HEK293 (cell line): ENCODE measurements around the gene ADAMTS17.

Experiments used
- CTCF ChIP-seq: fragments of 450-650 bp; formaldehyde crosslinking; IDR thresholded peaks from 2 replicates; pipeline ENCODE4 v1.5.1; 2016; ENCODE audit warnings: missing biosample characterization, missing genetic modification characterization
- TCF7L2 ChIP-seq: IDR thresholded peaks from 2 replicates; pipeline ENCODE4 v1.6.1; 2011; ENCODE audit warnings: low read depth, mild to moderate bottlenecking, inconsistent platforms, low read length, moderate library complexity, borderline replicate concordance
- ZBTB21 ChIP-seq: fragments of 450-650 bp; formaldehyde crosslinking; IDR thresholded peaks from 2 replicates; pipeline ENCODE4 v1.5.1; 2017; ENCODE audit warnings: missing biosample characterization, missing genetic modification characterization
- ZNF133 ChIP-seq: fragments of 450-650 bp; formaldehyde crosslinking; IDR thresholded peaks from 2 replicates; pipeline ENCODE4 v1.5.1; 2016; ENCODE audit warnings: missing biosample characterization, missing genetic modification characterization
- ZNF140 ChIP-seq: fragments of 450-650 bp; formaldehyde crosslinking; IDR thresholded peaks from 2 replicates; pipeline ENCODE4 v1.5.1; 2016; ENCODE audit warnings: missing biosample characterization, missing genetic modification characterization
- ZNF16 ChIP-seq: fragments of 450-650 bp; formaldehyde crosslinking; IDR thresholded peaks from 2 replicates; pipeline ENCODE4 v1.5.1; 2016; ENCODE audit warnings: low read depth, missing biosample characterization, missing genetic modification characterization
- ZNF24 ChIP-seq: fragments of 450-650 bp; formaldehyde crosslinking; IDR thresholded peaks from 2 replicates; pipeline ENCODE4 v1.5.1; 2016; ENCODE audit warnings: missing biosample characterization, missing genetic modification characterization
- ZNF274 ChIP-seq, 2 experiments: fragments of 200-500 bp in 1 of 2; fragments of 450-650 bp in 1 of 2; sonication (Bioruptor generic) in 1 of 2; formaldehyde crosslinking in 1 of 2; IDR thresholded peaks; 2 replicates each; pipeline versions ENCODE4 v1.5.1 to v1.6.1; 2014 to 2016; ENCODE audit warnings: borderline replicate concordance in 1 of 2, inconsistent platforms in 1 of 2, low read length in 1 of 2, missing biosample characterization in 1 of 2, missing genetic modification characterization in 1 of 2

- TF ChIP-seq ZNF140 (no peak), ZNF16 (no peak), CTCF (tag by site-specific recombination) (no peak), ZNF133 (tag by site-specific recombination) (no peak), ZNF274 (IDR thresholded peaks at IDR 0.05; ENCODE audit: low read length) (no peak), ZNF274 (tag by site-specific recombination; IDR thresholded peaks at IDR 0.05; ENCODE audit: borderline replicate concordance) (no peak), ZBTB21 (no peak), ZNF24 (tag by site-specific recombination) (no peak), TCF7L2 (peak; percentile 67; the same call in 1 of the 2 replicates)
Measured at GRCh38 chr15:100114571-100114970, 227.2 kb downstream of the ADAMTS17 start.
